ENCODE measurements around the gene SIGMAR1. TPM values are rescaled to one million over a fixed set of nuclear protein-coding genes. Genes with fewer than 3 reads are reported as not detected.
A peak's percentile ranks its signal among the peaks of the same experiment; 100 is the strongest.

Gene SIGMAR1
- total and polyA plus RNA-seq, 2 of the 8 experiments (the other 6 are each of a cell fraction or from before 2014, with no cell fraction given): 84.2 to 134 TPM

DNA sequence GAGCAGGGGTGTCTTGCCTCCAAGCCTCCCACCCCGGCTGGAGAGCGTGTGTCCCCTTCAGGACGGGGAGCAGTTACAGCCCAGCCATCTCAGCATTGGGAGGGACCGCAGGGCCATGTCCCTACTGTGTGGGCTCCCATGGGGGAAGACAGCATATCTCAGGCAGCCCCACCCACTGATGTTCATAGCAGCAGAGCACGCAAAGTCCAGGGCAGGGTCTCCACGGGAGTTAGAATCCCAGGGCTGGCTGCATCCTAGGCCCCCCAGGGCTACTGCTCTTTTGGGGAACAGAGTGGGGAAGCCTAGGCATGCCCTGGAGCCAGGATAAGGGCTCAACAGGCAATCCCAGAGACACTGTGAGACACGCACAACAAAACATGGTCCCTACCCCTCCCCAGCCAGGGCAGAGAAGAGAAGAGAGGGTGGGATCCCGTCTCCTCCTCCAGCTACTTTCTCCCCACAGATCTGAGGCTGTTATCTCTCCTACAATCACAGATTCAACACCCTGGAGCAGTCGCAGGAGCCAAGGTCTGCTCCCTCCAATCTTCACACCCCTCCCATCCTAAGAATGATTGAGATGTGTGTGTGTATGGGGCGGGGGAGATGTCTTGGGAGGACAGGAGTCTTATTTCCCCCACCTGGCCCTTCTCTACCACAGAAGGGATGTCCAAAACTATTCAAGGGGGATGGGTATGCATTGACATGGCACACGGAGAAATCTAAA is 51.5 kb downstream of the SIGMAR1 start:
- no peak overlapping the region for H3K4ac ChIP-seq (replicated peaks; ENCODE audit: insufficient read length, low read depth, low read length)
- H3K23ac ChIP-seq (ENCODE audit: insufficient read length): no peak overlapping the region
- no peak overlapping the region; the same call in 1 of the 2 replicates for H2BK5ac ChIP-seq (ENCODE audit: low read depth, low read length)
- no peaks in the 10 kb centered on the region for H3K79me1 ChIP-seq (ENCODE audit: low read depth, low read length)
- H3K36me3 ChIP-seq (ENCODE audit: control insufficient read depth in 2 of 4, insufficient read depth in 4 of 4, low read length in 3 of 4): peaks cover 0 to 9% (median 0%) of the 10 kb centered on the region in 4 experiments; a peak in 1 of 8 replicates
- H2BK15ac ChIP-seq (ENCODE audit: low read length): peak overlapping the region; percentile 96; the same call in 1 of the 2 replicates
- no peaks in the 10 kb centered on the region for H3K79me2 ChIP-seq (ENCODE audit: control insufficient read depth in 1 of 2, insufficient read depth in 2 of 2, low read length in 2 of 2)
- peak overlapping the region; percentile 52 to 57 for H3K4me2 ChIP-seq (ENCODE audit: insufficient read depth in 1 of 2, low read depth in 2 of 2, low read length in 2 of 2)
- H4K91ac ChIP-seq (replicated peaks; ENCODE audit: insufficient read length, low read length): no peak overlapping the region
- no peak overlapping the region for H3K9ac ChIP-seq (replicated peaks in 1 of 4; ENCODE audit: extremely low read depth in 1 of 4, low read depth in 3 of 4, low read length in 3 of 4)
- no peak overlapping the region for H4K5ac ChIP-seq (ENCODE audit: insufficient read length, low read depth, low read length)
- H3K56ac ChIP-seq (replicated peaks; ENCODE audit: insufficient read length, low read depth, low read length): no peak overlapping the region
- peaks cover 13% of the 10 kb centered on the region for H3K23me2 ChIP-seq (ENCODE audit: low read depth, low read length)
- peak overlapping the region; percentile 57; the same call in 1 of the 2 replicates for H3K18ac ChIP-seq (ENCODE audit: extremely low read depth, low read length)
- H4K8ac ChIP-seq (ENCODE audit: extremely low read depth, insufficient read depth, low read length): 0 out of 2 replicates have a peak overlapping the region, but pooled peaks have one; percentile 12
- no peak overlapping the region for H2AFZ ChIP-seq (ENCODE audit: low read length)
- DNase-seq (ENCODE audit: low read depth in 1 of 2, low spot score in 2 of 2) (no peak), FAIRE-seq (no peak)
- H2BK20ac ChIP-seq (ENCODE audit: low read length): peak overlapping the region; percentile 88; the same call in 1 of the 2 replicates
- peaks cover 3 to 30% (median 17%) of the 10 kb centered on the region in 4 experiments for H3K4me1 ChIP-seq (replicated peaks in 1 of 4; ENCODE audit: control insufficient read depth in 3 of 4, insufficient read depth in 4 of 4, low read length in 3 of 4)
- H4K20me1 ChIP-seq (replicated peaks in 1 of 2; ENCODE audit: control insufficient read depth in 1 of 2, insufficient read depth in 2 of 2, low read length in 2 of 2): peaks cover 11 to 12% of the 10 kb centered on the region in 2 experiments
- H3K4me3 ChIP-seq (ENCODE audit: extremely low read depth in 1 of 4, insufficient read depth in 2 of 4, low read depth in 3 of 4, low read length in 4 of 4): peak overlapping the region in 1 of 4 experiments; percentile 10; a peak in 1 of 8 replicates
- no peak overlapping the region for H2BK120ac ChIP-seq (replicated peaks; ENCODE audit: low read depth, low read length)
- H3K27me3 ChIP-seq (replicated peaks in 1 of 4; ENCODE audit: control insufficient read depth in 3 of 4, extremely low read depth in 1 of 4, insufficient read depth in 3 of 4, low read length in 3 of 4): peaks cover 57 to 96% (median 88%) of the 10 kb centered on the region in 4 experiments
- 16% methylated on average over 11 of the region's 11 CpGs; no CpG with 5 or more reads in 1 of the 2 experiments for WGBS, 2 experiments (ENCODE audit: extremely low coverage in 1 of 2, insufficient coverage in 1 of 2, insufficient read length in 1 of 2, insufficient replicate concordance in 2 of 2, low coverage in 1 of 2, low lambda C conversion rate in 2 of 2, missing lambda C conversion rate in 1 of 2)
- ChIA-PET POLR2A (ENCODE audit: partially characterized antibody) (interaction anchor here (0.6 to 0.7 kb wide), 2 partner anchors 103 to 1081 kb away, joined by 3 read pairs; no protein-coding TSS in a partner anchor), CTCF (ENCODE audit: partially characterized antibody) (interaction anchor here (0.9 to 13.8 kb wide), 11 partner anchors 8 to 182 kb away, joined by 3 to 241 read pairs (median 14); no protein-coding TSS in a partner anchor)
- H3K9me3 ChIP-seq (ENCODE audit: insufficient read depth in 2 of 2, low read depth in 1 of 2, low read length in 1 of 2): peaks cover 0 to 4% of the 10 kb centered on the region in 2 experiments; a peak in 1 of 4 replicates
- peak overlapping the region; percentile 76 for H2AK5ac ChIP-seq (ENCODE audit: low read depth, low read length)
- H3K27ac ChIP-seq (ENCODE audit: low read depth, low read length): no peak overlapping the region
- H2BK12ac ChIP-seq (ENCODE audit: low read depth, low read length): peak overlapping the region; percentile 89; the same call in 1 of the 2 replicates
- no peak overlapping the region for H3K14ac ChIP-seq (ENCODE audit: insufficient read length)
